Measurements from ENCODE around the gene TSPAN18.

- TF ChIP-seq, protein P1, sequence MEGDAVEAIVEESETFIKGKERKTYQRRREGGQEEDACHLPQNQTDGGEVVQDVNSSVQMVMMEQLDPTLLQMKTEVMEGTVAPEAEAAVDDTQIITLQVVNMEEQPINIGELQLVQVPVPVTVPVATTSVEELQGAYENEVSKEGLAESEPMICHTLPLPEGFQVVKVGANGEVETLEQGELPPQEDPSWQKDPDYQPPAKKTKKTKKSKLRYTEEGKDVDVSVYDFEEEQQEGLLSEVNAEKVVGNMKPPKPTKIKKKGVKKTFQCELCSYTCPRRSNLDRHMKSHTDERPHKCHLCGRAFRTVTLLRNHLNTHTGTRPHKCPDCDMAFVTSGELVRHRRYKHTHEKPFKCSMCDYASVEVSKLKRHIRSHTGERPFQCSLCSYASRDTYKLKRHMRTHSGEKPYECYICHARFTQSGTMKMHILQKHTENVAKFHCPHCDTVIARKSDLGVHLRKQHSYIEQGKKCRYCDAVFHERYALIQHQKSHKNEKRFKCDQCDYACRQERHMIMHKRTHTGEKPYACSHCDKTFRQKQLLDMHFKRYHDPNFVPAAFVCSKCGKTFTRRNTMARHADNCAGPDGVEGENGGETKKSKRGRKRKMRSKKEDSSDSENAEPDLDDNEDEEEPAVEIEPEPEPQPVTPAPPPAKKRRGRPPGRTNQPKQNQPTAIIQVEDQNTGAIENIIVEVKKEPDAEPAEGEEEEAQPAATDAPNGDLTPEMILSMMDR (IDR thresholded peaks at IDR 0.05; ENCODE audit: low read length): no peak
- TF ChIP-seq EZH2 (optimal IDR thresholded peaks at IDR 0.05; ENCODE audit: low read depth, low read length) (no peak), EZH2phosphoT487 (IDR thresholded peaks at IDR 0.05; ENCODE audit: low read length) (no peak)
Measured at GRCh38 chr11:44879432-44879831, 152.7 kb downstream of the TSPAN18 start.
